GM18868 (cell line): ENCODE data around the gene EPB41.
"Not testable (repeated sequence)": the region's sequence is repeated elsewhere in the genome, so short reads cannot be mapped to it uniquely, and the experiment has no call there.

Source experiments
- ATAC-seq: cut with Tn5 transposase; IDR thresholded peaks from one replicate; pipeline ENCODE4 v1.9.1; 2021; ENCODE audit warnings: mild to moderate bottlenecking, moderate library complexity; ENCODE audit not compliant: unreplicated experiment

The EPB41 gene

GRCh38 chr1:29124366-29125236 lies 210.2 kb downstream of the EPB41 start:
- no peak for ATAC-seq

GRCh38 chr1:29125237-29125641 lies 210.9 kb downstream of the EPB41 start:
- no peak for ATAC-seq

GRCh38 chr1:29125788-29126187 lies 211.4 kb downstream of the EPB41 start:
- ATAC-seq: no peak

- no peak for ATAC-seq
These were observed 211.8 kb downstream of the EPB41 start for GRCh38 chr1:29126198-29126597.

GRCh38 chr1:29128739-29129138 lies 214.4 kb downstream of the EPB41 start:
- no peak for ATAC-seq

- no peak for ATAC-seq
These were observed 215.5 kb downstream of the EPB41 start for GRCh38 chr1:29129916-29130315.

- ATAC-seq: not testable (repeated sequence)
These were observed 216.7 kb downstream of the EPB41 start for GRCh38 chr1:29131056-29131455.

- no peak for ATAC-seq
These were observed 219.7 kb downstream of the EPB41 start for GRCh38 chr1:29133861-29134694.

GRCh38 chr1:29134695-29135028 lies 220.3 kb downstream of the EPB41 start:
- ATAC-seq: no peak

GRCh38 chr1:29136391-29136915 lies 222.1 kb downstream of the EPB41 start:
- no peak for ATAC-seq

- no peak for ATAC-seq
These were observed 228.3 kb downstream of the EPB41 start for GRCh38 chr1:29142714-29143113.

- ATAC-seq: no peak
These were observed 229.8 kb downstream of the EPB41 start for GRCh38 chr1:29144178-29144577.

- ATAC-seq: no peak
These were observed 231.5 kb downstream of the EPB41 start for GRCh38 chr1:29145739-29146437.

- no peak for ATAC-seq
These were observed 234.5 kb downstream of the EPB41 start for GRCh38 chr1:29148656-29149491.

- ATAC-seq: not testable (repeated sequence)
These were observed 236.0 kb downstream of the EPB41 start for GRCh38 chr1:29150346-29150745.

- ATAC-seq: no peak
These were observed 237.9 kb downstream of the EPB41 start for GRCh38 chr1:29152046-29152805.

GRCh38 chr1:29156543-29157268 lies 242.3 kb downstream of the EPB41 start:
- no peak for ATAC-seq

- ATAC-seq: no peak
These were observed 242.9 kb downstream of the EPB41 start for GRCh38 chr1:29157269-29157601.

GRCh38 chr1:29159773-29160172 lies 245.4 kb downstream of the EPB41 start:
- no peak for ATAC-seq
